ENCODE data around the gene CDH18.

DNA sequence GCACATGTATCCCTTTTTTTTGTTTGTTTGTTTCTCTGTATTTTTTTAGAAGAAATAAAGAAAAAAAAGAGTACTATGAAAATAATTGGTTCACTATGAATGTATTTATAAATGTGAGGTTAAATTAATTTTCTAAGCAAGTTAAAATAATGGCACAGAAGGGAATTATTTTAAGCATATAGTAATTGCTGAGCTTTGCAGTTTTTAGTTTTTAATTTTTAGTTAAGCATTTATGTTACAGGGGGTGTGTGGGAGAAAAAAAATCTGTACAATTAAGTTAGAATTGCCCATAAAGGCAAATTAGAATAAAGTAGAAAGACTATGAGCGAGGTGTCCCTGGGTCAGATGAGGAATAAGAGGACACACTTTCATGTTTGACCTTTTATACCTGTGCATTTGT is 152.6 kb downstream of the CDH18 start:
- TF ChIP-seq, protein P1, sequence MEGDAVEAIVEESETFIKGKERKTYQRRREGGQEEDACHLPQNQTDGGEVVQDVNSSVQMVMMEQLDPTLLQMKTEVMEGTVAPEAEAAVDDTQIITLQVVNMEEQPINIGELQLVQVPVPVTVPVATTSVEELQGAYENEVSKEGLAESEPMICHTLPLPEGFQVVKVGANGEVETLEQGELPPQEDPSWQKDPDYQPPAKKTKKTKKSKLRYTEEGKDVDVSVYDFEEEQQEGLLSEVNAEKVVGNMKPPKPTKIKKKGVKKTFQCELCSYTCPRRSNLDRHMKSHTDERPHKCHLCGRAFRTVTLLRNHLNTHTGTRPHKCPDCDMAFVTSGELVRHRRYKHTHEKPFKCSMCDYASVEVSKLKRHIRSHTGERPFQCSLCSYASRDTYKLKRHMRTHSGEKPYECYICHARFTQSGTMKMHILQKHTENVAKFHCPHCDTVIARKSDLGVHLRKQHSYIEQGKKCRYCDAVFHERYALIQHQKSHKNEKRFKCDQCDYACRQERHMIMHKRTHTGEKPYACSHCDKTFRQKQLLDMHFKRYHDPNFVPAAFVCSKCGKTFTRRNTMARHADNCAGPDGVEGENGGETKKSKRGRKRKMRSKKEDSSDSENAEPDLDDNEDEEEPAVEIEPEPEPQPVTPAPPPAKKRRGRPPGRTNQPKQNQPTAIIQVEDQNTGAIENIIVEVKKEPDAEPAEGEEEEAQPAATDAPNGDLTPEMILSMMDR (conservative IDR thresholded peaks at IDR 0.05; ENCODE audit: low read length) = no peak
- TF ChIP-seq EZH2phosphoT487 (IDR thresholded peaks at IDR 0.05; ENCODE audit: borderline replicate concordance, low read depth, low read length) = no peak
